ENCODE results near the gene ISG15.

- TF ChIP-seq GABPA (IDR thresholded peaks at IDR 0.05; ENCODE audit: low read depth) (no peak), CTCF (IDR thresholded peaks at IDR 0.05) (no peak), TAF1 (IDR thresholded peaks at IDR 0.05; ENCODE audit: borderline replicate concordance, low read depth, low read length) (no peak), EP300 (IDR thresholded peaks at IDR 0.05; ENCODE audit: borderline replicate concordance in 1 of 2, low read depth in 1 of 2, low read length in 1 of 2) (no peak), USF1 (IDR thresholded peaks at IDR 0.05; ENCODE audit: borderline replicate concordance, low read depth) (no peak), NRF1 (IDR thresholded peaks at IDR 0.05; ENCODE audit: low read depth, low read length) (no peak), GATA2 (CRISPR knock-in tag; IDR thresholded peaks at IDR 0.05) (peak; percentile 19; the same call in 1 of the 2 replicates), RXRA (IDR thresholded peaks at IDR 0.05; ENCODE audit: borderline replicate concordance, low read depth) (no peak), REST (IDR thresholded peaks at IDR 0.05; ENCODE audit: low read depth, low read length) (no peak), RAD21 (IDR thresholded peaks at IDR 0.05; ENCODE audit: low read length) (no peak), YY1 (IDR thresholded peaks at IDR 0.05; ENCODE audit: low read depth) (no peak), POLR2AphosphoS5 (IDR thresholded peaks at IDR 0.05; ENCODE audit: low read depth, low read length) (no peak)
Observed at GRCh38 chr1:995665-996633, 17.3 kb upstream of the ISG15 start.
